PC-3 (cell line): Measurements from ENCODE around the gene SLC16A9. TPM values are rescaled to one million over a fixed set of nuclear protein-coding genes. Genes with fewer than 3 reads are reported as not detected.
"Not testable (repeated sequence)": the region's sequence is repeated elsewhere in the genome, so short reads cannot be mapped to it uniquely, and the experiment has no call there.

ENCODE experiments used
- ATAC-seq: fragments of 200-7000 bp; cut with Tn5 transposase; 2 replicates; pipeline ENCODE4 v1.9.1; 2020; ENCODE audit warnings: mild to moderate bottlenecking, moderate library complexity
- BruUV-seq: library from RNA; stranded (reverse); fragments of 400-500 nt; replicated peaks from 2 replicates; lab custom pipeline; 2021; lab: Mats Ljungman, UMichigan
- CTCF ChIA-PET: fragments of 300-600 bp; sonication (Branson Sonifier 250); formaldehyde crosslinking; loops from one replicate; lab custom pipeline; 2022; ENCODE audit warnings: antibody characterized with exemption; lab: Charles Lee
- POLR2A ChIA-PET: fragments of 300-600 bp; sonication (Branson Sonifier 250); formaldehyde crosslinking; loops from one replicate; lab custom pipeline; 2022; ENCODE audit warnings: antibody characterized with exemption; ENCODE audit not compliant: unreplicated experiment; lab: Charles Lee
- DNase-seq: peaks from one replicate; pipeline ENCODE4 v3.0.0-alpha.2; 2015
- H2AFZ ChIP-seq: fragments of 300-600 bp; sonication (generic); 2 replicates; pipeline ENCODE4 v1.6.0; 2016; ENCODE audit warnings: antibody characterized with exemption, low read length
- H3F3A ChIP-seq: fragments of 300-600 bp; sonication (generic); one replicate; pipeline ENCODE4 v1.6.0; 2017; ENCODE audit warnings: antibody characterized with exemption, low read length, control low read depth, mild to moderate bottlenecking; ENCODE audit not compliant: unreplicated experiment
- H3K27ac ChIP-seq: fragments of 300-600 bp; sonication (generic); 2 replicates; pipeline ENCODE4 v1.5.1; 2016; ENCODE audit warnings: mild to moderate bottlenecking, low read length
- H3K27me3 ChIP-seq: fragments of 300-600 bp; sonication (generic); 2 replicates; pipeline ENCODE4 v1.6.1; 2016; ENCODE audit warnings: low read length, mixed read lengths
- H3K36me3 ChIP-seq: fragments of 300-600 bp; sonication (generic); 2 replicates; pipeline ENCODE4 v1.6.1; 2016; ENCODE audit warnings: low read depth, mixed run types, low read length, mixed read lengths
- H3K4me1 ChIP-seq: fragments of 300-600 bp; sonication (generic); 2 replicates; pipeline ENCODE4 v1.5.1; 2016; ENCODE audit warnings: low read length; ENCODE audit not compliant: insufficient read depth
- H3K4me2 ChIP-seq: fragments of 300-600 bp; sonication (generic); 2 replicates; pipeline ENCODE4 v1.6.0; 2016; ENCODE audit warnings: low read length
- H3K4me3 ChIP-seq: fragments of 300-600 bp; sonication (generic); 2 replicates; pipeline ENCODE4 v1.5.1; 2016; ENCODE audit warnings: mild to moderate bottlenecking, low read length, mixed read lengths
- H3K79me2 ChIP-seq: fragments of 300-600 bp; sonication (generic); 2 replicates; pipeline ENCODE4 v1.6.1; 2017; ENCODE audit warnings: low read length, mixed read lengths
- H3K9ac ChIP-seq: fragments of 300-600 bp; sonication (generic); 2 replicates; pipeline ENCODE4 v1.6.0; 2016; ENCODE audit warnings: mild to moderate bottlenecking, low read length
- H3K9me2 ChIP-seq: fragments of 300-600 bp; sonication (generic); replicated peaks from 2 replicates; pipeline ENCODE4 v1.6.1; 2016; ENCODE audit warnings: mixed run types, low read length, mixed read lengths
- H3K9me3 ChIP-seq: fragments of 300-600 bp; sonication (generic); 2 replicates; pipeline ENCODE4 v1.6.1; 2016; ENCODE audit warnings: low read length, mixed read lengths
- H4K20me1 ChIP-seq: fragments of 300-600 bp; sonication (generic); 2 replicates; pipeline ENCODE4 v1.6.1; 2016; ENCODE audit warnings: low read length, mixed read lengths
- EZH2 ChIP-seq: fragments of 300-600 bp; sonication (generic); IDR thresholded peaks from one replicate; pipeline ENCODE4 v1.6.1; 2017; ENCODE audit warnings: antibody characterized with exemption, mild to moderate bottlenecking, low read length; ENCODE audit not compliant: unreplicated experiment
- EZH2phosphoT487 ChIP-seq: fragments of 300-600 bp; sonication (generic); IDR thresholded peaks from 2 replicates; pipeline ENCODE4 v1.6.1; 2018; ENCODE audit warnings: mild to moderate bottlenecking, antibody characterized with exemption, low read length, borderline replicate concordance
- intact Hi-C: fragments of 100-400 bp; cut with micrococcal nuclease; formaldehyde crosslinking; loops from 2 replicates; pipeline ENCODE4 v1.9.0; 2023
- total RNA-seq: library from RNA; depleted of rRNA; stranded (reverse); fragments of >200 nt; gene quantifications from 2 replicates; pipeline ENCODE4 v1.2.3, GENCODE V29; 2014
- TF ChIP-seq, protein P1 (sequence below): fragments of 300-600 bp; sonication (generic); conservative IDR thresholded peaks from 2 replicates; pipeline ENCODE4 v1.5.1; 2017; ENCODE audit warnings: antibody characterized with exemption, low read depth, mild to moderate bottlenecking, low read length

SLC16A9 gene
- total RNA-seq, 1 experiment from 2014 or later, result 17.4 TPM

- Histone ChIP-seq H2AFZ (no peak overlapping the region), H3K79me2 (no peaks in the 10 kb centered on the region), H3F3A (no peaks in the 10 kb centered on the region), H3K27me3 (no peaks in the 10 kb centered on the region), H3K27ac (no peak overlapping the region), H3K9me2 (no peaks in the 10 kb centered on the region), H3K9me3 (peaks cover 10% of the 10 kb centered on the region), H4K20me1 (no peaks in the 10 kb centered on the region), H3K4me3 (no peak overlapping the region), H3K9ac (no peak overlapping the region), H3K36me3 (0 out of 2 replicates have a peak, but pooled peaks cover 4% of the 10 kb centered on the region), H3K4me1 (no peaks in the 10 kb centered on the region), H3K4me2 (no peak overlapping the region)
- POLR2A ChIA-PET, result no interaction called here
- CTCF ChIA-PET, result no interaction called here
- no peak for TF ChIP-seq EZH2phosphoT487
- BruUV-seq, result no TSS peak
- intact Hi-C loops, result no loop called here
- DNase-seq (no peak), ATAC-seq (no peak)
Observed at GRCh38 chr10:59649606-59650346, 59.9 kb downstream of the SLC16A9 start.

GRCh38 chr10:59648711-59649201 lies 60.9 kb downstream of the SLC16A9 start:
- DNase-seq, result no peak
- TF ChIP-seq, protein P1, sequence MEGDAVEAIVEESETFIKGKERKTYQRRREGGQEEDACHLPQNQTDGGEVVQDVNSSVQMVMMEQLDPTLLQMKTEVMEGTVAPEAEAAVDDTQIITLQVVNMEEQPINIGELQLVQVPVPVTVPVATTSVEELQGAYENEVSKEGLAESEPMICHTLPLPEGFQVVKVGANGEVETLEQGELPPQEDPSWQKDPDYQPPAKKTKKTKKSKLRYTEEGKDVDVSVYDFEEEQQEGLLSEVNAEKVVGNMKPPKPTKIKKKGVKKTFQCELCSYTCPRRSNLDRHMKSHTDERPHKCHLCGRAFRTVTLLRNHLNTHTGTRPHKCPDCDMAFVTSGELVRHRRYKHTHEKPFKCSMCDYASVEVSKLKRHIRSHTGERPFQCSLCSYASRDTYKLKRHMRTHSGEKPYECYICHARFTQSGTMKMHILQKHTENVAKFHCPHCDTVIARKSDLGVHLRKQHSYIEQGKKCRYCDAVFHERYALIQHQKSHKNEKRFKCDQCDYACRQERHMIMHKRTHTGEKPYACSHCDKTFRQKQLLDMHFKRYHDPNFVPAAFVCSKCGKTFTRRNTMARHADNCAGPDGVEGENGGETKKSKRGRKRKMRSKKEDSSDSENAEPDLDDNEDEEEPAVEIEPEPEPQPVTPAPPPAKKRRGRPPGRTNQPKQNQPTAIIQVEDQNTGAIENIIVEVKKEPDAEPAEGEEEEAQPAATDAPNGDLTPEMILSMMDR, result no peak
- no peak for TF ChIP-seq EZH2
- TF ChIP-seq EZH2phosphoT487, result no peak
- ATAC-seq, result no peak
- Histone ChIP-seq H3K4me3 (no peak overlapping the region), H2AFZ (no peak overlapping the region), H4K20me1 (no peaks in the 10 kb centered on the region), H3K79me2 (no peaks in the 10 kb centered on the region), H3K27me3 (no peaks in the 10 kb centered on the region), H3F3A (no peaks in the 10 kb centered on the region), H3K27ac (no peak overlapping the region), H3K9me3 (peaks cover 20% of the 10 kb centered on the region), H3K4me1 (no peaks in the 10 kb centered on the region), H3K9ac (no peak overlapping the region), H3K36me3 (0 out of 2 replicates have a peak, but pooled peaks cover 5% of the 10 kb centered on the region), H3K4me2 (no peak overlapping the region), H3K9me2 (no peaks in the 10 kb centered on the region)
- no TSS peak for BruUV-seq
- ChIA-PET POLR2A (no interaction called here), CTCF (no interaction called here)
- intact Hi-C loops, result no loop called here

- Histone ChIP-seq H3K79me2 (no peaks in the 10 kb centered on the region), H2AFZ (no peak overlapping the region), H3K9ac (no peak overlapping the region), H3K4me2 (no peak overlapping the region), H3K27me3 (no peaks in the 10 kb centered on the region), H3K9me3 (peaks cover 20% of the 10 kb centered on the region), H4K20me1 (no peaks in the 10 kb centered on the region), H3K4me1 (no peaks in the 10 kb centered on the region), H3K4me3 (no peak overlapping the region), H3K27ac (no peak overlapping the region), H3K36me3 (0 out of 2 replicates have a peak, but pooled peaks cover 3% of the 10 kb centered on the region), H3F3A (no peaks in the 10 kb centered on the region), H3K9me2 (no peaks in the 10 kb centered on the region)
- intact Hi-C loops, result no loop called here
- no peak for ATAC-seq
- ChIA-PET CTCF (no interaction called here), POLR2A (no interaction called here)
- no TSS peak for BruUV-seq
- TF ChIP-seq EZH2phosphoT487 (no peak), EZH2 (no peak)
- TF ChIP-seq, protein P1, result no peak
- no peak for DNase-seq
Observed at GRCh38 chr10:59644841-59645240, 64.8 kb downstream of the SLC16A9 start.

- H3K9ac ChIP-seq, H2AFZ ChIP-seq, H3K27me3 ChIP-seq, POLR2A ChIA-PET, H3K4me1 ChIP-seq, DNase-seq, H3F3A ChIP-seq, H3K4me2 ChIP-seq, H3K4me3 ChIP-seq, CTCF ChIA-PET, H3K36me3 ChIP-seq, H3K27ac ChIP-seq, H4K20me1 ChIP-seq, BruUV-seq, H3K79me2 ChIP-seq, H3K9me2 ChIP-seq, ATAC-seq, intact Hi-C loops: not testable (repeated sequence)
- peaks cover 20% of the 10 kb centered on the region for H3K9me3 ChIP-seq
Observed at GRCh38 chr10:59641688-59642087, 68.0 kb downstream of the SLC16A9 start.
